H1 (cell line): ENCODE results near the gene AGO3. TPM values are rescaled to one million over a fixed set of nuclear protein-coding genes. Genes with fewer than 3 reads are reported as not detected.

Experiments used
- CTCF ChIA-PET: fragments of 300-600 bp; sonication (Branson Sonifier 250); formaldehyde crosslinking; loops from one replicate; lab custom pipeline; 2021; ENCODE audit not compliant: partially characterized antibody; lab: Charles Lee
- POLR2A ChIA-PET: fragments of 300-600 bp; sonication (Branson Sonifier 250); formaldehyde crosslinking; loops from one replicate; lab custom pipeline; 2021; ENCODE audit warnings: inconsistent platforms; ENCODE audit not compliant: partially characterized antibody; lab: Charles Lee
- DNase-seq, 2 experiments: peaks; one replicate each; pipeline versions ENCODE4 v3.0.0 to v3.0.0-alpha.2; 2010 to 2022; ENCODE audit warnings: low spot score in 2 of 2, low read depth in 1 of 2, mixed read lengths in 1 of 2
- FAIRE-seq: peaks from 2 replicates; lab custom pipeline; 2011; peaks lifted over from hg19 to GRCh38; lab: Jason Lieb, UNC
- H2AFZ ChIP-seq: 2 replicates; pipeline ENCODE4 v1.8.1; 2012; ENCODE audit warnings: low read length, inconsistent platforms
- H2AK5ac ChIP-seq: 2 replicates; pipeline ENCODE4 v1.6.1; 2013; ENCODE audit warnings: low read depth, low read length
- H2BK120ac ChIP-seq: replicated peaks from 2 replicates; pipeline ENCODE3; 2013; ENCODE audit warnings: low read depth, low read length, inconsistent platforms
- H2BK12ac ChIP-seq: 2 replicates; pipeline ENCODE4 v1.6.1; 2013; ENCODE audit warnings: low read depth, low read length
- H2BK15ac ChIP-seq: 2 replicates; pipeline ENCODE4 v1.6.1; 2013; ENCODE audit warnings: low read length
- H2BK20ac ChIP-seq: 2 replicates; pipeline ENCODE4 v1.6.1; 2013; ENCODE audit warnings: low read length
- H2BK5ac ChIP-seq: 2 replicates; pipeline ENCODE4 v1.6.1; 2013; ENCODE audit warnings: low read depth, low read length
- H3K14ac ChIP-seq: 2 replicates; pipeline ENCODE4 v1.6.1; 2013; ENCODE audit warnings: inconsistent platforms; ENCODE audit not compliant: insufficient read length
- H3K18ac ChIP-seq: 2 replicates; pipeline ENCODE4 v1.6.1; 2013; ENCODE audit warnings: low read length; ENCODE audit errors: extremely low read depth
- H3K23ac ChIP-seq: 2 replicates; pipeline ENCODE4 v1.6.1; 2013; ENCODE audit warnings: inconsistent platforms; ENCODE audit not compliant: insufficient read length
- H3K23me2 ChIP-seq: 2 replicates; pipeline ENCODE4 v1.6.1; 2013; ENCODE audit warnings: low read depth, low read length
- H3K27ac ChIP-seq: 2 replicates; pipeline ENCODE4 v1.6.1; 2011; ENCODE audit warnings: low read depth, low read length, inconsistent platforms
- H3K27me3 ChIP-seq, 4 experiments: replicated peaks in 1 of 4; 1 replicate in 1 of 4; 2 replicates in 3 of 4; pipeline versions ENCODE4 v1.6.1 to v1.8.1; 2011 to 2013; ENCODE audit warnings: low read length in 3 of 4, mild to moderate bottlenecking in 3 of 4, inconsistent platforms in 2 of 4, mixed read lengths in 2 of 4, moderate library complexity in 1 of 4; ENCODE audit not compliant: control insufficient read depth in 3 of 4, insufficient read depth in 3 of 4; ENCODE audit errors: extremely low read depth in 1 of 4
- H3K36me3 ChIP-seq, 4 experiments: 2 replicates each; pipeline versions ENCODE4 v1.6.1 to v1.8.1; 2011 to 2013; ENCODE audit warnings: mild to moderate bottlenecking in 4 of 4, low read length in 3 of 4, moderate library complexity in 2 of 4, control low read depth in 1 of 4, inconsistent platforms in 1 of 4; ENCODE audit not compliant: insufficient read depth in 4 of 4, control insufficient read depth in 2 of 4
- H3K4ac ChIP-seq: replicated peaks from 2 replicates; pipeline ENCODE3; 2013; ENCODE audit warnings: low read length, low read depth, mixed read lengths, inconsistent platforms; ENCODE audit not compliant: insufficient read length
- H3K4me1 ChIP-seq, 4 experiments: replicated peaks in 1 of 4; 1 replicate in 1 of 4; 2 replicates in 3 of 4; pipeline versions ENCODE4 v1.6.1 to v1.8.1; 2011 to 2013; ENCODE audit warnings: low read length in 3 of 4, inconsistent platforms in 2 of 4, mixed read lengths in 1 of 4; ENCODE audit not compliant: insufficient read depth in 4 of 4, control insufficient read depth in 3 of 4
- H3K4me2 ChIP-seq, 2 experiments: 2 replicates each; pipeline versions ENCODE4 v1.6.1 to v1.8.1; 2011 to 2013; ENCODE audit warnings: low read depth in 2 of 2, low read length in 2 of 2, control low read depth in 1 of 2, inconsistent platforms in 1 of 2, mild to moderate bottlenecking in 1 of 2; ENCODE audit not compliant: insufficient read depth in 1 of 2
- H3K4me3 ChIP-seq, 4 experiments: fragments of 200-600, 300-600 bp in 1 of 4; sonication (generic), shearing (Covaris generic), sonication (Bioruptor Twin) in 1 of 4; 2 replicates each; pipeline versions ENCODE4 v1.5.1 to v1.8.1; 2011 to 2016; ENCODE audit warnings: low read length in 4 of 4, low read depth in 3 of 4, control low read depth in 2 of 4, inconsistent platforms in 2 of 4, mild to moderate bottlenecking in 2 of 4, mixed read lengths in 1 of 4, moderate library complexity in 1 of 4; ENCODE audit not compliant: insufficient read depth in 2 of 4; ENCODE audit errors: extremely low read depth in 1 of 4
- H3K56ac ChIP-seq: replicated peaks from 2 replicates; pipeline ENCODE3; 2013; ENCODE audit warnings: low read depth, mild to moderate bottlenecking, mixed read lengths, low read length, inconsistent platforms; ENCODE audit not compliant: insufficient read length
- H3K79me1 ChIP-seq: 2 replicates; pipeline ENCODE4 v1.6.1; 2013; ENCODE audit warnings: low read depth, low read length, control low read depth
- H3K79me2 ChIP-seq, 2 experiments: 2 replicates each; pipeline versions ENCODE4 v1.6.1 to v1.8.1; 2012 to 2013; ENCODE audit warnings: low read length in 2 of 2, mild to moderate bottlenecking in 2 of 2, inconsistent platforms in 1 of 2; ENCODE audit not compliant: insufficient read depth in 2 of 2, control insufficient read depth in 1 of 2
- H3K9ac ChIP-seq, 4 experiments: replicated peaks in 1 of 4; 1 replicate in 1 of 4; 2 replicates in 3 of 4; pipeline versions ENCODE4 v1.6.1 to v1.8.1; 2011 to 2013; ENCODE audit warnings: low read depth in 3 of 4, low read length in 3 of 4, control low read depth in 2 of 4, mild to moderate bottlenecking in 2 of 4, moderate library complexity in 2 of 4, inconsistent platforms in 1 of 4; ENCODE audit errors: extremely low read depth in 1 of 4
- H3K9me3 ChIP-seq, 2 experiments: 2 replicates each; pipeline versions ENCODE4 v1.6.1 to v1.8.1; 2012 to 2013; ENCODE audit warnings: mild to moderate bottlenecking in 2 of 2, moderate library complexity in 2 of 2, control low read depth in 1 of 2, inconsistent platforms in 1 of 2, low read depth in 1 of 2, low read length in 1 of 2, mixed read lengths in 1 of 2; ENCODE audit not compliant: insufficient read depth in 2 of 2
- H4K20me1 ChIP-seq, 2 experiments: replicated peaks in 1 of 2; 2 replicates each; pipeline versions ENCODE3 to v1.8.1; 2011 to 2013; ENCODE audit warnings: inconsistent platforms in 2 of 2, low read length in 2 of 2, mild to moderate bottlenecking in 1 of 2; ENCODE audit not compliant: insufficient read depth in 2 of 2, control insufficient read depth in 1 of 2
- H4K5ac ChIP-seq: 2 replicates; pipeline ENCODE4 v1.6.1; 2013; ENCODE audit warnings: low read length, low read depth, mixed read lengths, inconsistent platforms; ENCODE audit not compliant: insufficient read length
- H4K8ac ChIP-seq: 2 replicates; pipeline ENCODE4 v1.8.0; 2013; ENCODE audit warnings: mild to moderate bottlenecking, moderate library complexity, low read length, inconsistent platforms; ENCODE audit not compliant: insufficient read depth; ENCODE audit errors: extremely low read depth
- H4K91ac ChIP-seq: replicated peaks from 2 replicates; pipeline ENCODE3; 2013; ENCODE audit warnings: low read length, mixed read lengths, inconsistent platforms; ENCODE audit not compliant: insufficient read length
- CBX5 ChIP-seq: fragments of 300-800, 300-1000 bp; sonication (generic); IDR thresholded peaks from 2 replicates; pipeline ENCODE4 v1.7.1; 2016; ENCODE audit warnings: antibody characterized with exemption, low read length, low read depth
- CEBPB ChIP-seq: IDR thresholded peaks from 2 replicates; pipeline ENCODE4 v1.6.1; 2012; ENCODE audit warnings: low read depth, low read length
- CREB1 ChIP-seq: IDR thresholded peaks from 2 replicates; pipeline ENCODE4 v1.6.1; 2012; ENCODE audit warnings: inconsistent platforms
- EGR1 ChIP-seq: IDR thresholded peaks from 2 replicates; pipeline ENCODE4 v1.6.1; 2011; ENCODE audit warnings: low read depth, low read length, borderline replicate concordance
- KDM1A ChIP-seq: fragments of 200-600, 300-600 bp; sonication (generic); IDR thresholded peaks from 2 replicates; pipeline ENCODE4 v1.7.1; 2016; ENCODE audit warnings: mild to moderate bottlenecking, low read length, borderline replicate concordance
- NRF1 ChIP-seq: IDR thresholded peaks from 2 replicates; pipeline ENCODE4 v1.6.1; 2011; ENCODE audit warnings: mild to moderate bottlenecking, low read depth, low read length, improper control_type of control experiment
- SIX5 ChIP-seq: IDR thresholded peaks from 2 replicates; pipeline ENCODE4 v1.6.1; 2011; ENCODE audit warnings: mild to moderate bottlenecking, low read depth, low read length
- TAF7 ChIP-seq: optimal IDR thresholded peaks from 2 replicates; pipeline ENCODE3; 2011; ENCODE audit warnings: low read depth, mild to moderate bottlenecking, inconsistent platforms, low read length, moderate library complexity, borderline replicate concordance
- WGBS, 2 experiments: shearing (Covaris generic) in 1 of 2; methylation state at CpG; one replicate each; pipeline versions ENCODE4 v1.1.6 to v1.1.7; 2013 to 2015; ENCODE audit warnings: low lambda C conversion rate in 2 of 2, mixed read lengths in 2 of 2, inconsistent platforms in 1 of 2, low coverage in 1 of 2, missing lambda C conversion rate in 1 of 2; ENCODE audit not compliant: insufficient replicate concordance in 2 of 2, insufficient coverage in 1 of 2, insufficient read length in 1 of 2; ENCODE audit errors: extremely low coverage in 1 of 2, missing lambda C conversion rate in 1 of 2; 5-methylcytosine and 5-hydroxymethylcytosine counted together
- polyA plus RNA-seq, 7 experiments: library from polyadenylated mRNA; depleted of rRNA in 3 of 7; stranded (reverse) in 5 of 7; unstranded in 2 of 7; fragments of >200 nt in 5 of 7; fragments of 200-250 nt in 2 of 7; gene quantifications; 1 replicate in 5 of 7; 2 replicates in 1 of 7; 4 replicates in 1 of 7; pipeline versions ENCODE4 v1.2.1 to v1.2.3, GENCODE V29; 2011 to 2013; ENCODE audit warnings: missing spikeins in 2 of 7, mixed read lengths in 2 of 7
- total RNA-seq: library from RNA; stranded (reverse); fragmentation: NEBNext Ultra II Directional; extraction: Animal tissue kit (Norgen Biotek cat#: 25700); gene quantifications from 2 replicates; pipeline ENCODE4 v1.2.1, GENCODE V29; 2021
- TF ChIP-seq, protein P1 (sequence below), 3 experiments: IDR thresholded peaks; 1 replicate in 2 of 3; 2 replicates in 1 of 3; pipeline versions ENCODE4 v1.5.1 to v1.6.1; 2011; ENCODE audit warnings: low read length in 3 of 3, mild to moderate bottlenecking in 3 of 3, inconsistent platforms in 2 of 3, low read depth in 1 of 3, moderate library complexity in 1 of 3; ENCODE audit not compliant: insufficient read depth in 1 of 3; ENCODE audit errors: control extremely low read depth in 1 of 3
- TF ChIP-seq, protein P2 (sequence below): IDR thresholded peaks from 2 replicates; pipeline ENCODE4 v1.6.1; 2012; ENCODE audit warnings: low read length, inconsistent platforms

The AGO3 gene
- total and polyA plus RNA-seq, 2 of the 8 experiments (the other 6 are each of a cell fraction or from before 2014, with no cell fraction given) = 10.7 to 26.4 TPM

DNA sequence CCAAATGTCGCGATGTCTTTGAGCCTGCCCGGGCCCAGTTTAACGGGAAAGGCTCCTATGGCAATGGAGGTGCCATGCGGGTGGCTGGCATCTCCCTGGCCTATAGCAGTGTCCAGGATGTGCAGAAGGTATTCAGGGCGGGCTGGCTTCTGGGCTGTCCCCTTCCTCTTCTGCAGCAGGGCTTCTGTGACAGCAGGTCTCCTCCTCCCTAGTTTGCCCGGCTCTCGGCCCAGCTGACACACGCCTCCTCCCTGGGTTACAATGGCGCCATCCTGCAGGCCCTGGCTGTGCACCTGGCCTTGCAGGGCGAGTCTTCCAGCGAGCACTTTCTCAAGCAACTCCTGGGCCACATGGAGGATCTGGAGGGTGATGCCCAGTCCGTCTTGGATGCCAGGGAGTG lies 160.8 kb downstream of the AGO3 start:
- no peak overlapping the region for H3K4ac ChIP-seq
- 96% methylated on average over 13 of the region's 13 CpGs; no CpG with 5 or more reads in 1 of the 2 experiments for WGBS, 2 experiments
- TF ChIP-seq CBX5 (no peak), CREB1 (no peak), EGR1 (no peak), SIX5 (no peak), NRF1 (no peak), KDM1A (no peak), CEBPB (no peak), TAF7 (no peak)
- TF ChIP-seq, protein P1, sequence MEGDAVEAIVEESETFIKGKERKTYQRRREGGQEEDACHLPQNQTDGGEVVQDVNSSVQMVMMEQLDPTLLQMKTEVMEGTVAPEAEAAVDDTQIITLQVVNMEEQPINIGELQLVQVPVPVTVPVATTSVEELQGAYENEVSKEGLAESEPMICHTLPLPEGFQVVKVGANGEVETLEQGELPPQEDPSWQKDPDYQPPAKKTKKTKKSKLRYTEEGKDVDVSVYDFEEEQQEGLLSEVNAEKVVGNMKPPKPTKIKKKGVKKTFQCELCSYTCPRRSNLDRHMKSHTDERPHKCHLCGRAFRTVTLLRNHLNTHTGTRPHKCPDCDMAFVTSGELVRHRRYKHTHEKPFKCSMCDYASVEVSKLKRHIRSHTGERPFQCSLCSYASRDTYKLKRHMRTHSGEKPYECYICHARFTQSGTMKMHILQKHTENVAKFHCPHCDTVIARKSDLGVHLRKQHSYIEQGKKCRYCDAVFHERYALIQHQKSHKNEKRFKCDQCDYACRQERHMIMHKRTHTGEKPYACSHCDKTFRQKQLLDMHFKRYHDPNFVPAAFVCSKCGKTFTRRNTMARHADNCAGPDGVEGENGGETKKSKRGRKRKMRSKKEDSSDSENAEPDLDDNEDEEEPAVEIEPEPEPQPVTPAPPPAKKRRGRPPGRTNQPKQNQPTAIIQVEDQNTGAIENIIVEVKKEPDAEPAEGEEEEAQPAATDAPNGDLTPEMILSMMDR (IDR thresholded peaks at IDR 0.05; ENCODE audit: control extremely low read depth in 1 of 3, insufficient read depth in 1 of 3, low read depth in 1 of 3, low read length in 3 of 3) = no peak
- TF ChIP-seq, protein P2, sequence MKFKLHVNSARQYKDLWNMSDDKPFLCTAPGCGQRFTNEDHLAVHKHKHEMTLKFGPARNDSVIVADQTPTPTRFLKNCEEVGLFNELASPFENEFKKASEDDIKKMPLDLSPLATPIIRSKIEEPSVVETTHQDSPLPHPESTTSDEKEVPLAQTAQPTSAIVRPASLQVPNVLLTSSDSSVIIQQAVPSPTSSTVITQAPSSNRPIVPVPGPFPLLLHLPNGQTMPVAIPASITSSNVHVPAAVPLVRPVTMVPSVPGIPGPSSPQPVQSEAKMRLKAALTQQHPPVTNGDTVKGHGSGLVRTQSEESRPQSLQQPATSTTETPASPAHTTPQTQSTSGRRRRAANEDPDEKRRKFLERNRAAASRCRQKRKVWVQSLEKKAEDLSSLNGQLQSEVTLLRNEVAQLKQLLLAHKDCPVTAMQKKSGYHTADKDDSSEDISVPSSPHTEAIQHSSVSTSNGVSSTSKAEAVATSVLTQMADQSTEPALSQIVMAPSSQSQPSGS = no peak

More for the DNA sequence above, 160.8 kb downstream of the AGO3 start:
- ChIA-PET CTCF (interaction anchor here (32.6 kb wide), 1 partner anchor 46 kb away, joined by 738 read pairs; no protein-coding TSS in a partner anchor), POLR2A (no interaction called here)
- Histone ChIP-seq H3K79me2 (peaks cover 0 to 15% of the 10 kb centered on the region in 2 experiments; a peak in 2 of 4 replicates), H3K14ac (no peak overlapping the region), H3K18ac (no peak overlapping the region), H3K4me2 (no peak overlapping the region), H3K27ac (no peak overlapping the region), H3K56ac (no peak overlapping the region), H2BK20ac (no peak overlapping the region), H2AK5ac (no peak overlapping the region), H2BK12ac (no peak overlapping the region), H4K8ac (peak overlapping the region; percentile 31; the same call in 1 of the 2 replicates), H2AFZ (no peak overlapping the region), H3K4me1 (peaks cover 0 to 12% (median 10%) of the 10 kb centered on the region in 4 experiments; a peak in 5 of 7 replicates), H3K36me3 (peaks cover 23 to 38% (median 33%) of the 10 kb centered on the region in 4 experiments), H3K9me3 (no peaks in the 10 kb centered on the region), H3K23ac (no peak overlapping the region), H3K9ac (no peak overlapping the region), H3K4me3 (no peak overlapping the region), H3K23me2 (peaks cover 7% of the 10 kb centered on the region; the same call in 1 of the 2 replicates), H2BK120ac (no peak overlapping the region), H2BK15ac (no peak overlapping the region), H4K5ac (no peak overlapping the region), H4K20me1 (peaks cover 0 to 10% of the 10 kb centered on the region in 2 experiments), H3K27me3 (no peaks in the 10 kb centered on the region), H2BK5ac (no peak overlapping the region), H4K91ac (no peak overlapping the region), H3K79me1 (peaks cover 5% of the 10 kb centered on the region; the same call in 1 of the 2 replicates)
- no peak for FAIRE-seq
- no peak for DNase-seq
